T-cell (primary cell): Measurements from ENCODE around the gene RNASE2. TPM values are rescaled to one million over a fixed set of nuclear protein-coding genes. Genes with fewer than 3 reads are reported as not detected.

Source experiments
- ATAC-seq, 4 experiments: fragments of 200-7000 bp in 3 of 4; fragments of 150-1000 bp in 1 of 4; cut with Tn5 transposase; replicated peaks in 1 of 4; 1 replicate in 3 of 4; 2 replicates in 1 of 4; pipeline ENCODE4 v1.10.0; 2021; ENCODE audit warnings: moderate library complexity in 3 of 4, mild to moderate bottlenecking in 2 of 4, moderate number of reproducible peaks in 1 of 4
- CTCF ChIA-PET, 2 donors: fragments of 300-600 bp; sonication (Branson Sonifier 250); formaldehyde crosslinking; loops; one replicate each; lab custom pipeline; 2022; ENCODE audit warnings: antibody characterized with exemption in 2 of 2; lab: Charles Lee
- POLR2A ChIA-PET, 2 donors: fragments of 300-600 bp; sonication (Branson Sonifier 250); formaldehyde crosslinking; loops; one replicate each; lab custom pipeline; 2022; ENCODE audit warnings: antibody characterized with exemption in 2 of 2; lab: Charles Lee
- DNase-seq, 35 experiments: peaks; one replicate each; pipeline versions ENCODE4 v3.0.0 to v3.0.0-alpha.2; 2013 to 2023
- H3K27ac ChIP-seq: one replicate; pipeline ENCODE4 v1.5.1; 2013; ENCODE audit warnings: low read length
- H3K27me3 ChIP-seq, 2 experiments: replicated peaks in 1 of 2; 1 replicate in 1 of 2; 2 replicates in 1 of 2; pipeline versions ENCODE4 v1.6.1 to v1.7.0; 2013; ENCODE audit warnings: low read length in 1 of 2, mixed read lengths in 1 of 2; ENCODE audit not compliant: control insufficient read depth in 2 of 2, insufficient read depth in 2 of 2; ENCODE audit errors: extremely low read depth in 1 of 2
- H3K36me3 ChIP-seq, 2 donors: 1 replicate in 1 of 2; 2 replicates in 1 of 2; pipeline versions ENCODE4 v1.6.1 to v1.7.0; 2013; ENCODE audit warnings: low read length in 1 of 2; ENCODE audit not compliant: control insufficient read depth in 2 of 2, insufficient read depth in 1 of 2; ENCODE audit errors: extremely low read depth in 1 of 2
- H3K4me1 ChIP-seq, 2 experiments: 1 replicate in 1 of 2; 2 replicates in 1 of 2; pipeline versions ENCODE4 v1.6.1 to v1.7.0; 2013; ENCODE audit warnings: low read length in 2 of 2, mixed read lengths in 1 of 2; ENCODE audit not compliant: insufficient read depth in 2 of 2, control insufficient read depth in 1 of 2; ENCODE audit errors: extremely low read depth in 1 of 2
- H3K4me3 ChIP-seq, 2 donors: 1 replicate in 1 of 2; 2 replicates in 1 of 2; pipeline versions ENCODE4 v1.5.1 to v1.7.0; 2013; ENCODE audit warnings: mild to moderate bottlenecking in 2 of 2, low read length in 1 of 2, moderate library complexity in 1 of 2; ENCODE audit not compliant: control insufficient read depth in 1 of 2; ENCODE audit errors: extremely low read depth in 1 of 2
- H3K9me3 ChIP-seq: 2 replicates; pipeline ENCODE4 v1.7.0; 2013
- H3K27ac Mint-ChIP-seq, 2 donors: one replicate each; pipeline ENCODE4 v1.8.0; 2020 to 2021; ENCODE audit warnings: mild to moderate bottlenecking in 2 of 2, mixed read lengths in 2 of 2
- H3K27me3 Mint-ChIP-seq, 2 donors: one replicate each; pipeline ENCODE4 v1.8.0; 2021 to 2022; ENCODE audit warnings: mixed read lengths in 2 of 2
- H3K36me3 Mint-ChIP-seq: one replicate; pipeline ENCODE4 v1.8.0; 2021; ENCODE audit warnings: mixed read lengths
- H3K4me1 Mint-ChIP-seq, 3 donors: one replicate each; pipeline ENCODE4 v1.8.0; 2020 to 2022; ENCODE audit warnings: mixed read lengths in 3 of 3, mild to moderate bottlenecking in 1 of 3
- H3K4me3 Mint-ChIP-seq, 3 donors: one replicate each; pipeline ENCODE4 v1.8.0; 2020 to 2022; ENCODE audit warnings: mild to moderate bottlenecking in 3 of 3, mixed read lengths in 3 of 3, moderate library complexity in 3 of 3
- H3K9me3 Mint-ChIP-seq, 3 donors: one replicate each; pipeline ENCODE4 v1.8.0; 2020 to 2022; ENCODE audit warnings: mixed read lengths in 3 of 3
- WGBS: methylation state at CpG from one replicate; pipeline ENCODE4 v1.1.5; 2013; ENCODE audit warnings: missing lambda C conversion rate; ENCODE audit not compliant: insufficient coverage; 5-methylcytosine and 5-hydroxymethylcytosine counted together
- total RNA-seq, 35 experiments: library from RNA in 6 of 35; stranded (reverse) in 6 of 35; fragments of 120-200 nt in 1 of 35; gene quantifications; one replicate each; pipeline versions ENCODE4 v1.2.1 to v1.2.4 and lab custom pipeline; 2013 to 2026

The RNASE2 gene
- total RNA-seq, 5 donors from 2014 or later (not counting 1 experiment from before 2014, with no cell fraction given): not detected

- Histone ChIP-seq H3K27me3 (no peaks in the 10 kb centered on the region), H3K27ac (peak overlapping the region; percentile 69), H3K4me1 (peaks cover 10 to 25% of the 10 kb centered on the region in 2 experiments), H3K36me3 (peaks cover 0 to 22% of the 10 kb centered on the region in 2 donors), H3K9me3 (no peaks in the 10 kb centered on the region), H3K4me3 (peak overlapping the region; percentile 2 to 93)
- Mint-ChIP-seq H3K9me3 (no peaks in the 10 kb centered on the region), H3K27ac (peak overlapping the region; percentile 49 to 71), H3K4me3 (peak overlapping the region; percentile 43 to 97 (median 62)), H3K36me3 (peaks cover 13% of the 10 kb centered on the region), H3K27me3 (peaks cover 0 to 2% of the 10 kb centered on the region in 2 donors), H3K4me1 (peaks cover 28 to 31% (median 29%) of the 10 kb centered on the region in 3 donors)
- no peak for ATAC-seq
- WGBS: 92% methylated on average over 2 of the region's 15 CpGs
- peak in 1 of 35 experiments; percentile 14 for DNase-seq
- ChIA-PET POLR2A (interaction anchor here in 1 of 2 donors (0.6 kb wide), 1 partner anchor 23 kb away, joined by 3 read pairs; no protein-coding TSS in a partner anchor), CTCF (interaction anchor here in 1 of 2 donors (1.4 kb wide), 1 partner anchor 17 kb away, joined by 8 read pairs; no protein-coding TSS in a partner anchor)
These were observed 33.6 kb downstream of the RNASE2 start for GRCh38 chr14:20988717-20989470.

GRCh38 chr14:20989471-20989786 is 34.1 kb downstream of the RNASE2 start:
- DNase-seq (no peak), ATAC-seq (no peak)
- peaks cover 17% of the 10 kb centered on the region for H3K36me3 Mint-ChIP-seq
- H3K9me3 Mint-ChIP-seq: no peaks in the 10 kb centered on the region
- peaks cover 0 to 27% of the 10 kb centered on the region in 2 donors for H3K36me3 ChIP-seq
- ChIA-PET CTCF (interaction anchor here in 1 of 2 donors (1.4 kb wide), 1 partner anchor 18 kb away, joined by 8 read pairs; no protein-coding TSS in a partner anchor), POLR2A (no interaction called here)
- H3K4me1 Mint-ChIP-seq: peaks cover 29 to 31% (median 30%) of the 10 kb centered on the region in 3 donors
- peaks cover 10 to 25% of the 10 kb centered on the region in 2 experiments for H3K4me1 ChIP-seq
- H3K4me3 Mint-ChIP-seq: peak overlapping the region; percentile 92 to 97 (median 95)
- H3K4me3 ChIP-seq: peak overlapping the region; percentile 88 to 93
- H3K9me3 ChIP-seq: no peaks in the 10 kb centered on the region
- no CpG with 5 or more reads among the region's 11 CpGs for WGBS
- H3K27me3 Mint-ChIP-seq: peaks cover 0 to 2% of the 10 kb centered on the region in 2 donors
- H3K27ac ChIP-seq: peak overlapping the region; percentile 69
- no peaks in the 10 kb centered on the region for H3K27me3 ChIP-seq
- peak overlapping the region; percentile 92 to 93 for H3K27ac Mint-ChIP-seq

DNA sequence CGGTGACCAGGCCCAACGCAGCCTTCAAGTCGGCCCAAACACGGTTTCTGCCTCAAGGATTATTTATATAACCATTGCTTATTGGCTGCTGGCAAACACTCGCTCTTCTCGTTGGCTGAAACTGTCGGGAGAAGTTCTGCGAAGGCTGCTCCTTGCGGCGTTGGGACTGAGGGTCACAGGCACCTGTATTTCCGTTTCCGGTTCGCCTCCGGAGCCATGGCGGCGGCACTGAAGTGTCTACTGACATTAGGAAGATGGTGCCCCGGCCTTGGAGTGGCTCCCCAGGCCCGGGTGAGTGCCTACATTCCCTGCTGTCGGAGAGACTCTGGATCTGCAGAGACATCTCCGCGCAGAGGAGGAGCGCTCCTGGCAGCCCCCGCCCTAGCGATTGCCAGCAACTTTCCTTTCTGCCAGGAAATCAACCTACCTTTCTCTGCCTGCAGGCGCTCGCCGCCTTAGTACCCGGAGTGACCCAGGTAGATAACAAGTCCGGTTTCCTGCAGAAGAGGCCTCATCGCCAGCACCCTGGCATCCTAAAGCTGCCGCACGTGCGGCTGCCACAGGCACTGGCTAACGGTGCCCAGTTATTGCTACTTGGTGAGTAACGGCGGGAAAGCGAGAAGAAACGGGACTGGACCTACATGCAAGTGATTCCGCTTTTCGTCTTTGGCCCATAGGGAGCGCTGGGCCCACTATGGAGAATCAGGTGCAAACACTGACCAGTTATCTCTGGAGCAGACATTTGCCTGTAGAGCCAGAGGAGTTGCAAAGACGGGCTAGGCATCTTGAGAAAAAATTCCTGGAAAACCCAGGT is 34.7 kb downstream of the RNASE2 start, which contains the start of gene METTL17:
Gene METTL17, plus strand, starts transcription at position 194 of the 814 bp plus-strand sequence. Its CDS starts 23 bp downstream, at position 217.
- CTCF ChIA-PET: interaction anchor here in 1 of 2 donors (1.4 kb wide), 1 partner anchor 18 kb away, joined by 8 read pairs; no protein-coding TSS in a partner anchor

GRCh38 chr14:20996521-20996920 is 41.2 kb downstream of the RNASE2 start:
- Mint-ChIP-seq H3K4me3 (no peak overlapping the region), H3K27me3 (no peaks in the 10 kb centered on the region), H3K4me1 (peaks cover 25 to 47% (median 27%) of the 10 kb centered on the region in 3 donors), H3K9me3 (no peaks in the 10 kb centered on the region), H3K36me3 (peaks cover 43% of the 10 kb centered on the region), H3K27ac (no peak overlapping the region)
- ATAC-seq (no peak), DNase-seq (no peak)
- ChIA-PET CTCF (interaction anchor here (1.1 to 1.5 kb wide), 2 partner anchors 14 to 25 kb away, joined by 3 to 8 read pairs; no protein-coding TSS in a partner anchor), POLR2A (no interaction called here)
- H3K27me3 ChIP-seq: no peaks in the 10 kb centered on the region
- H3K4me3 ChIP-seq: no peak overlapping the region
- H3K36me3 ChIP-seq: peaks cover 5 to 56% of the 10 kb centered on the region in 2 donors
- no peaks in the 10 kb centered on the region for H3K9me3 ChIP-seq
- no peak overlapping the region for H3K27ac ChIP-seq
- 93% methylated on average over 7 of the region's 14 CpGs for WGBS
- peaks cover 5 to 8% of the 10 kb centered on the region in 2 experiments for H3K4me1 ChIP-seq

More for the DNA sequence above, 34.7 kb downstream of the RNASE2 start, which contains the start of gene METTL17:
- Histone ChIP-seq H3K27ac (peak within 1 kb of the TSS; percentile 69), H3K4me1 (peaks cover 10 to 25% of the 10 kb centered on the region in 2 experiments), H3K4me3 (peak within 1 kb of the TSS; percentile 88 to 93), H3K27me3 (no peaks in the 10 kb centered on the region), H3K36me3 (peaks cover 0 to 33% of the 10 kb centered on the region in 2 donors), H3K9me3 (no peaks in the 10 kb centered on the region)
- peaks cover 0 to under 1% of the 10 kb centered on the region in 2 donors for H3K27me3 Mint-ChIP-seq
- peak within 1 kb of the TSS; percentile 92 to 93 for H3K27ac Mint-ChIP-seq
- H3K4me3 Mint-ChIP-seq: peak within 1 kb of the TSS; percentile 92 to 97 (median 95)
- peaks cover 22% of the 10 kb centered on the region for H3K36me3 Mint-ChIP-seq
- peaks cover 29 to 31% (median 30%) of the 10 kb centered on the region in 3 donors for H3K4me1 Mint-ChIP-seq
- H3K9me3 Mint-ChIP-seq: no peaks in the 10 kb centered on the region
- DNase-seq (peak; percentile 68 to 92 (median 78)), ATAC-seq (peak; percentile 91 to 96 (median 94))
- WGBS: under 1% methylated on average over 39 of the region's 42 CpGs
- POLR2A ChIA-PET: no interaction called here

GRCh38 chr14:20997115-20997514 is 41.8 kb downstream of the RNASE2 start:
- Mint-ChIP-seq H3K9me3 (no peaks in the 10 kb centered on the region), H3K4me1 (peaks cover 20 to 41% (median 21%) of the 10 kb centered on the region in 3 donors), H3K27ac (peak overlapping the region; percentile 20 to 59), H3K27me3 (no peaks in the 10 kb centered on the region), H3K36me3 (peaks cover 39% of the 10 kb centered on the region), H3K4me3 (peak overlapping the region in 1 of 3 donors; percentile 3)
- H3K27ac ChIP-seq: no peak overlapping the region
- H3K4me1 ChIP-seq: peaks cover 0 to 8% of the 10 kb centered on the region in 2 experiments
- no peaks in the 10 kb centered on the region for H3K27me3 ChIP-seq
- H3K36me3 ChIP-seq: peaks cover 5 to 52% of the 10 kb centered on the region in 2 donors
- no peaks in the 10 kb centered on the region for H3K9me3 ChIP-seq
- ChIA-PET POLR2A (interaction anchor here (0.5 to 0.7 kb wide), 3 partner anchors 16 to 676 kb away, joined by 3 read pairs; no protein-coding TSS in a partner anchor), CTCF (interaction anchor here (0.6 to 1.5 kb wide), 3 partner anchors 8 to 26 kb away, joined by 3 to 8 read pairs (median 4); no protein-coding TSS in a partner anchor)
- ATAC-seq (no peak), DNase-seq (no peak)
- no peak overlapping the region for H3K4me3 ChIP-seq
- WGBS: no CpG with 5 or more reads among the region's 4 CpGs
